GM23338 (cell line): ENCODE measurements around the gene FAT1. TPM values are rescaled to one million over a fixed set of nuclear protein-coding genes. Genes with fewer than 3 reads are reported as not detected.

ENCODE experiments used
- ATAC-seq: fragments of 200-7000 bp; cut with Tn5 transposase; 3 replicates; pipeline ENCODE4 v1.9.1; 2020
- DNase-seq: peaks from one replicate; pipeline ENCODE4 v3.0.0-alpha.2; 2015; ENCODE audit warnings: low spot score
- H2AFZ ChIP-seq: fragments of 200-600 bp; sonication (generic); 2 replicates; pipeline ENCODE4 v1.8.0; 2016; ENCODE audit warnings: antibody characterized with exemption, mild to moderate bottlenecking, moderate library complexity
- H3F3A ChIP-seq: fragments of 200-600 bp; sonication (generic); replicated peaks from 2 replicates; pipeline ENCODE4 v1.8.0; 2017; ENCODE audit warnings: antibody characterized with exemption, mixed run types, low read depth
- H3K27ac ChIP-seq: fragments of 200-600 bp; sonication (generic); 2 replicates; pipeline ENCODE4 v1.6.1; 2016; ENCODE audit warnings: low read depth
- H3K27me3 ChIP-seq: fragments of 200-600 bp; sonication (generic); 2 replicates; pipeline ENCODE4 v1.8.0; 2016; ENCODE audit warnings: mild to moderate bottlenecking, mixed run types, moderate library complexity; ENCODE audit not compliant: insufficient read depth
- H3K36me3 ChIP-seq: fragments of 200-600 bp; sonication (generic); 2 replicates; pipeline ENCODE4 v1.8.0; 2016; ENCODE audit warnings: mild to moderate bottlenecking; ENCODE audit not compliant: insufficient read depth
- H3K4me1 ChIP-seq: fragments of 200-600 bp; sonication (generic); 2 replicates; pipeline ENCODE4 v1.8.0; 2016; ENCODE audit warnings: mild to moderate bottlenecking, moderate library complexity; ENCODE audit not compliant: insufficient read depth
- H3K4me2 ChIP-seq: fragments of 200-600 bp; sonication (generic); 2 replicates; pipeline ENCODE4 v1.7.1; 2017; ENCODE audit warnings: mixed run types
- H3K4me3 ChIP-seq: fragments of 200-600 bp; sonication (generic); 2 replicates; pipeline ENCODE4 v1.6.1; 2016; ENCODE audit warnings: mixed run types
- H3K79me2 ChIP-seq: fragments of 200-600 bp; sonication (generic); replicated peaks from 2 replicates; pipeline ENCODE4 v1.8.0; 2017; ENCODE audit warnings: mild to moderate bottlenecking; ENCODE audit not compliant: insufficient read depth
- H3K9me2 ChIP-seq: fragments of 200-600 bp; sonication (generic); 2 replicates; pipeline ENCODE4 v1.8.0; 2017; ENCODE audit not compliant: insufficient read depth
- H4K20me1 ChIP-seq: fragments of 200-600 bp; sonication (generic); replicated peaks from 2 replicates; pipeline ENCODE4 v1.8.0; 2017; ENCODE audit warnings: mild to moderate bottlenecking; ENCODE audit not compliant: insufficient read depth
- H3K27ac Mint-ChIP-seq: 2 replicates; pipeline ENCODE4 v1.8.0; 2020; ENCODE audit warnings: inconsistent platforms, mild to moderate bottlenecking, moderate library complexity, mixed read lengths
- H3K27me3 Mint-ChIP-seq: 3 replicates; pipeline ENCODE4 v1.8.0; 2022; ENCODE audit warnings: low read depth, mild to moderate bottlenecking, moderate library complexity, mixed read lengths, inconsistent platforms; ENCODE audit not compliant: insufficient read depth, poor library complexity
- H3K36me3 Mint-ChIP-seq: 3 replicates; pipeline ENCODE4 v1.8.0; 2021; ENCODE audit warnings: low read depth, mild to moderate bottlenecking, inconsistent platforms, moderate library complexity, mixed read lengths
- H3K4me1 Mint-ChIP-seq: 3 replicates; pipeline ENCODE4 v1.8.0; 2020; ENCODE audit warnings: mild to moderate bottlenecking, inconsistent platforms, mixed read lengths
- H3K4me3 Mint-ChIP-seq: 3 replicates; pipeline ENCODE4 v1.8.0; 2021; ENCODE audit warnings: moderate library complexity, mild to moderate bottlenecking, inconsistent platforms, mixed read lengths
- H3K9me3 Mint-ChIP-seq: 3 replicates; pipeline ENCODE4 v1.8.0; 2020; ENCODE audit warnings: moderate library complexity, mild to moderate bottlenecking, inconsistent platforms, mixed read lengths
- CREB1 ChIP-seq: fragments of 250-450 bp; sonication (Bioruptor Pico); IDR thresholded peaks from 2 replicates; pipeline ENCODE4 v1.5.0; 2020; ENCODE audit warnings: low read depth, mild to moderate bottlenecking, moderate library complexity
- CTCF ChIP-seq, 2 experiments: fragments of 200-600 bp in 1 of 2; sonication (generic) in 1 of 2; conservative IDR thresholded peaks; 2 replicates each; pipeline versions ENCODE4 v1.5.1 to v1.6.1; 2016 to 2017; ENCODE audit warnings: antibody characterized with exemption in 2 of 2, low read depth in 2 of 2, mild to moderate bottlenecking in 2 of 2, moderate library complexity in 1 of 2
- EZH2 ChIP-seq: fragments of 200-600 bp; sonication (generic); IDR thresholded peaks from one replicate; pipeline ENCODE4 v1.8.0; 2017; ENCODE audit warnings: antibody characterized with exemption, mild to moderate bottlenecking, low read depth; ENCODE audit not compliant: unreplicated experiment
- EZH2phosphoT487 ChIP-seq: fragments of 200-600 bp; sonication (generic); IDR thresholded peaks from one replicate; pipeline ENCODE4 v1.8.1; 2018; ENCODE audit warnings: antibody characterized with exemption; ENCODE audit not compliant: unreplicated experiment
- NANOG ChIP-seq: IDR thresholded peaks from 2 replicates; pipeline ENCODE4 v1.6.1; 2016; ENCODE audit warnings: antibody characterized with exemption, borderline replicate concordance
- POLR2AphosphoS5 ChIP-seq: IDR thresholded peaks from 2 replicates; pipeline ENCODE4 v1.6.1; 2016; ENCODE audit warnings: antibody characterized with exemption, low read depth
- REST ChIP-seq: IDR thresholded peaks from one replicate; pipeline ENCODE4 v1.6.1; 2018; ENCODE audit warnings: antibody characterized with exemption; ENCODE audit not compliant: unreplicated experiment
- STAT1 ChIP-seq: IDR thresholded peaks from one replicate; pipeline ENCODE4 v1.6.1; 2016; ENCODE audit warnings: antibody characterized with exemption; ENCODE audit not compliant: unreplicated experiment
- ZNF114 ChIP-seq: fragments of 250-450 bp; sonication (Bioruptor Pico); IDR thresholded peaks from 2 replicates; pipeline ENCODE4 v1.5.0; 2020; ENCODE audit warnings: mild to moderate bottlenecking, moderate library complexity
- ZNF462 ChIP-seq: fragments of 250-450 bp; sonication (Bioruptor Pico); IDR thresholded peaks from 2 replicates; pipeline ENCODE4 v1.5.0; 2020; ENCODE audit warnings: mild to moderate bottlenecking, moderate library complexity
- polyA plus RNA-seq: library from polyadenylated mRNA; unstranded; fragments of >200 nt; fragmentation: Nextera tagmentation; extraction: Ambion mirVana; gene quantifications from 2 replicates; pipeline ENCODE4 v1.2.1, GENCODE V29; 2016
- total RNA-seq: library from RNA; depleted of rRNA; stranded (reverse); fragments of >200 nt; shearing (Covaris generic); gene quantifications from 2 replicates; pipeline ENCODE4 v1.2.3, GENCODE V29; 2014

Gene FAT1
- total and polyA plus RNA-seq, 2 experiments from 2014 or later = 37.6 to 137 TPM

GRCh38 chr4:186707574-186707973 is 16.1 kb downstream of the FAT1 start (continued):
- TF ChIP-seq EZH2 = no peak
- no peak for TF ChIP-seq ZNF462 (CRISPR knock-in tag)
- no peak for TF ChIP-seq POLR2AphosphoS5
- no peak for TF ChIP-seq STAT1
- no peak for TF ChIP-seq CREB1 (CRISPR knock-in tag)
- TF ChIP-seq NANOG = no peak

DNA sequence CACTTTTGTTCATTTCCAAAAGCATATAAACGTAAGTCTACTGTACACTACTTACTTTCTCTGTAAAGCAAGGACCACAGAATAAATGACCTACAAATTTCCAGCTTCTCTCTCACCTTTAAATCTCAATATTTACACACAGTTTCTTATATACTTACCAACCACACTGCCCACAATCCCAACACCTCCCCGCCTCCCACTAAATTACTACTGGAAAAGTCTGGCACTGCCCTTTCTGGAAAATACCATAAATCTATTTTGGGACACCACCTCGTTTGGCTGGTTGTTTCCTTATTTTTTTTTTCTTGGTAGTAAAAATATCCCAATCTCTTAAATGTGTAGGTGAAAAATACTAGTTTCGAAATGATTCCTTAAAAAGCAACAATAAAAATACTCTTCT is 19.6 kb downstream of the FAT1 start:
- Mint-ChIP-seq H3K4me3 (no peak overlapping the region), H3K36me3 (peaks cover 50% of the 10 kb centered on the region), H3K9me3 (no peaks in the 10 kb centered on the region), H3K4me1 (peaks cover 45% of the 10 kb centered on the region), H3K27me3 (no peaks in the 10 kb centered on the region), H3K27ac (no peak overlapping the region)
- Histone ChIP-seq H3K27ac (no peak overlapping the region), H3K4me1 (peaks cover 32% of the 10 kb centered on the region), H3K79me2 (peaks cover 97% of the 10 kb centered on the region), H3K36me3 (peaks cover 7% of the 10 kb centered on the region), H2AFZ (no peak overlapping the region), H3F3A (no peaks in the 10 kb centered on the region), H3K4me3 (no peak overlapping the region), H3K4me2 (no peak overlapping the region), H4K20me1 (peaks cover 32% of the 10 kb centered on the region; the same call in 1 of the 2 replicates), H3K9me2 (no peaks in the 10 kb centered on the region), H3K27me3 (no peaks in the 10 kb centered on the region)
- no peak for DNase-seq
- ATAC-seq = no peak
- TF ChIP-seq STAT1 (no peak), NANOG (no peak), EZH2phosphoT487 (no peak), CTCF (conservative IDR thresholded peaks at IDR 0.05; ENCODE audit: low read depth in 2 of 2) (no peak), REST (no peak), ZNF114 (CRISPR knock-in tag) (no peak), EZH2 (no peak), CREB1 (CRISPR knock-in tag) (no peak)
